ENCODE measurements around the gene FXYD3.

- no peak for TF ChIP-seq CTCF (conservative IDR thresholded peaks at IDR 0.05; ENCODE audit: low read length)
- TF ChIP-seq EZH2phosphoT487 (IDR thresholded peaks at IDR 0.05; ENCODE audit: borderline replicate concordance, low read depth, low read length): no peak
Observed at GRCh38 chr19:35120898-35121297, 5.3 kb downstream of the FXYD3 start.

Data from OCI-LY7 (cell line).